ENCODE data around the gene POC1B. TPM values are rescaled to one million over a fixed set of nuclear protein-coding genes. Genes with fewer than 3 reads are reported as not detected.

The POC1B gene
- total RNA-seq, 1 experiment from 2014 or later: 14.1 TPM

- Histone ChIP-seq H3K9me3 (no peaks in the 10 kb centered on the region), H3K4me1 (0 out of 2 replicates have a peak, but pooled peaks cover 3% of the 10 kb centered on the region), H3K36me3 (ENCODE audit: control insufficient read depth, insufficient read depth, low read length) (no peaks in the 10 kb centered on the region), H3K4me3 (ENCODE audit: low read depth, low read length) (no peak overlapping the region), H3K27me3 (replicated peaks; ENCODE audit: control insufficient read depth, insufficient read depth, low read length) (no peaks in the 10 kb centered on the region)
- Mint-ChIP-seq H3K36me3 (ENCODE audit: insufficient read depth, unreplicated experiment) (no peaks in the 10 kb centered on the region), H3K27me3 (ENCODE audit: insufficient read depth, unreplicated experiment) (no peaks in the 10 kb centered on the region), H3K4me3 (ENCODE audit: unreplicated experiment) (no peak overlapping the region), H3K27ac (ENCODE audit: unreplicated experiment) (no peak overlapping the region), H3K9me3 (ENCODE audit: unreplicated experiment) (no peaks in the 10 kb centered on the region), H3K4me1 (ENCODE audit: low read depth, unreplicated experiment) (peaks cover 12% of the 10 kb centered on the region)
- DNase-seq: no peak
- BruUV-seq (replicated peaks): no TSS peak
- ChIA-PET CTCF (no interaction called here), POLR2A (no interaction called here)
- intact Hi-C loops (cut with micrococcal nuclease; ENCODE audit: unreplicated experiment): no loop called here
- TF ChIP-seq CTCF (IDR thresholded peaks at IDR 0.05; ENCODE audit: insufficient read depth in 1 of 2, low read depth in 1 of 2, low read length in 1 of 2, severe bottlenecking in 1 of 2, unreplicated experiment in 1 of 2): no peak
Measured at GRCh38 chr12:89504560-89505346, 21.1 kb downstream of the POC1B start.

- peaks cover 6% of the 10 kb centered on the region for H3K4me1 Mint-ChIP-seq (ENCODE audit: low read depth, unreplicated experiment)
- Histone ChIP-seq H3K4me1 (0 out of 2 replicates have a peak, but pooled peaks cover 3% of the 10 kb centered on the region), H3K4me3 (ENCODE audit: low read depth, low read length) (no peak overlapping the region), H3K36me3 (ENCODE audit: control insufficient read depth, insufficient read depth, low read length) (no peaks in the 10 kb centered on the region), H3K9me3 (no peaks in the 10 kb centered on the region), H3K27me3 (replicated peaks; ENCODE audit: control insufficient read depth, insufficient read depth, low read length) (no peaks in the 10 kb centered on the region)
- no peak for DNase-seq
- no peak for TF ChIP-seq CTCF (IDR thresholded peaks at IDR 0.05; ENCODE audit: insufficient read depth in 1 of 2, low read depth in 1 of 2, low read length in 1 of 2, severe bottlenecking in 1 of 2, unreplicated experiment in 1 of 2)
- intact Hi-C loops (cut with micrococcal nuclease; ENCODE audit: unreplicated experiment): no loop called here
- ChIA-PET CTCF (no interaction called here), POLR2A (no interaction called here)
- H3K36me3 Mint-ChIP-seq (ENCODE audit: insufficient read depth, unreplicated experiment): no peaks in the 10 kb centered on the region
- no peaks in the 10 kb centered on the region for H3K27me3 Mint-ChIP-seq (ENCODE audit: insufficient read depth, unreplicated experiment)
- no peak overlapping the region for H3K27ac Mint-ChIP-seq (ENCODE audit: unreplicated experiment)
- no peaks in the 10 kb centered on the region for H3K9me3 Mint-ChIP-seq (ENCODE audit: unreplicated experiment)
- no peak overlapping the region for H3K4me3 Mint-ChIP-seq (ENCODE audit: unreplicated experiment)
- no TSS peak for BruUV-seq (replicated peaks)
Measured at GRCh38 chr12:89501793-89502192, 24.1 kb downstream of the POC1B start.

GRCh38 chr12:89499857-89500256 lies 26.0 kb downstream of the POC1B start:
- H3K4me3 Mint-ChIP-seq (ENCODE audit: unreplicated experiment): no peak overlapping the region
- H3K27me3 ChIP-seq (replicated peaks; ENCODE audit: control insufficient read depth, insufficient read depth, low read length): no peaks in the 10 kb centered on the region
- CTCF ChIA-PET: no interaction called here
- no TSS peak for BruUV-seq (replicated peaks)
- intact Hi-C loops (cut with micrococcal nuclease; ENCODE audit: unreplicated experiment): no loop called here
- H3K9me3 Mint-ChIP-seq (ENCODE audit: unreplicated experiment): no peaks in the 10 kb centered on the region
- no peak for TF ChIP-seq CTCF (IDR thresholded peaks at IDR 0.05; ENCODE audit: insufficient read depth in 1 of 2, low read depth in 1 of 2, low read length in 1 of 2, severe bottlenecking in 1 of 2, unreplicated experiment in 1 of 2)
- no peaks in the 10 kb centered on the region for H3K9me3 ChIP-seq
- POLR2A ChIA-PET: no interaction called here
- no peak for DNase-seq
- H3K4me3 ChIP-seq (ENCODE audit: low read depth, low read length): no peak overlapping the region
- no peaks in the 10 kb centered on the region for H3K36me3 Mint-ChIP-seq (ENCODE audit: insufficient read depth, unreplicated experiment)
- H3K4me1 ChIP-seq: no peaks in the 10 kb centered on the region
- no peaks in the 10 kb centered on the region for H3K27me3 Mint-ChIP-seq (ENCODE audit: insufficient read depth, unreplicated experiment)
- peaks cover 6% of the 10 kb centered on the region for H3K4me1 Mint-ChIP-seq (ENCODE audit: low read depth, unreplicated experiment)
- H3K36me3 ChIP-seq (ENCODE audit: control insufficient read depth, insufficient read depth, low read length): no peaks in the 10 kb centered on the region
- H3K27ac Mint-ChIP-seq (ENCODE audit: unreplicated experiment): no peak overlapping the region

Measured in Caco-2 (cell line).